Measurements from ENCODE around the gene KIF18A. TPM values are rescaled to one million over a fixed set of nuclear protein-coding genes. Genes with fewer than 3 reads are reported as not detected.

Gene KIF18A
- total and polyA plus RNA-seq, 9 of the 15 experiments (the other 6 are each of a cell fraction or from before 2014, with no cell fraction given): 15.1 to 36.1 (median 24.3) TPM

GRCh38 chr11:28144808-28145207 lies 36.9 kb upstream of the KIF18A start:
- ATAC-seq: no peak
- ChIA-PET CTCF (ENCODE audit: low intra/inter-chr PET ratio) (no interaction called here), POLR2A (interaction anchor here (1.0 to 1.9 kb wide), 2 partner anchors 15 to 17 kb away, joined by 3 to 7 read pairs; no protein-coding TSS in a partner anchor)
- H3K27ac ChIP-seq (ENCODE audit: extremely low read depth, low read depth, low read length): no peak overlapping the region
- H3K27me3 ChIP-seq (ENCODE audit: control insufficient read depth in 2 of 2, insufficient read depth in 2 of 2, low read length in 2 of 2): no peaks in the 10 kb centered on the region
- no peak overlapping the region for H3K4me3 ChIP-seq
- 100% methylated on average over 2 of the region's 2 CpGs for WGBS (ENCODE audit: insufficient coverage, low coverage, missing lambda C conversion rate)
- H3K36me3 ChIP-seq (ENCODE audit: control insufficient read depth, insufficient read depth, low read length): no peaks in the 10 kb centered on the region; the same call in 2 of the 3 replicates
- no peak overlapping the region for H3K9ac ChIP-seq (ENCODE audit: insufficient read depth in 1 of 2, low read depth in 2 of 2, low read length in 2 of 2)
- H2AFZ ChIP-seq (ENCODE audit: low read depth, low read length): no peak overlapping the region
- no peak for DNase-seq (ENCODE audit: extremely low read depth in 1 of 4, low spot score in 3 of 4)
- H3K79me2 ChIP-seq (ENCODE audit: control insufficient read depth, insufficient read depth, low read length): no peaks in the 10 kb centered on the region
- H3K9me3 ChIP-seq (replicated peaks; ENCODE audit: control insufficient read depth, insufficient read depth, low read depth, low read length): no peaks in the 10 kb centered on the region
- intact Hi-C loops (cut with micrococcal nuclease) (no loop called here), in situ Hi-C loops (cut with MboI) (no loop called here)
- no TSS peak for BruUV-seq (replicated peaks)
- no peak for FAIRE-seq
- no peaks in the 10 kb centered on the region for H3K9me1 ChIP-seq (ENCODE audit: control insufficient read depth, insufficient read depth, low read length)
- no peak overlapping the region for H3K4me2 ChIP-seq (ENCODE audit: insufficient read depth, low read length)
- H3K4me1 ChIP-seq (replicated peaks in 1 of 2; ENCODE audit: control insufficient read depth in 2 of 2, insufficient read depth in 2 of 2, low read length in 2 of 2): no peaks in the 10 kb centered on the region
- H4K20me1 ChIP-seq (replicated peaks; ENCODE audit: control insufficient read depth, insufficient read depth, low read length): no peaks in the 10 kb centered on the region
- TF ChIP-seq ZNF407 (IDR thresholded peaks at IDR 0.05; ENCODE audit: low read depth) (no peak), MAX (CRISPR knock-in tag; IDR thresholded peaks at IDR 0.05) (no peak), XRCC4 (IDR thresholded peaks at IDR 0.05; ENCODE audit: extremely low read depth, insufficient read depth, insufficient read length) (no peak), RHOXF2B (CRISPR knock-in tag; conservative IDR thresholded peaks at IDR 0.05) (no peak), ZBTB5 (IDR thresholded peaks at IDR 0.05) (no peak)

Data from K562 (cell line).